ENCODE data around the gene FLT3.
A peak's percentile ranks its signal among the peaks of the same experiment; 100 is the strongest.

FLT3 gene

DNA sequence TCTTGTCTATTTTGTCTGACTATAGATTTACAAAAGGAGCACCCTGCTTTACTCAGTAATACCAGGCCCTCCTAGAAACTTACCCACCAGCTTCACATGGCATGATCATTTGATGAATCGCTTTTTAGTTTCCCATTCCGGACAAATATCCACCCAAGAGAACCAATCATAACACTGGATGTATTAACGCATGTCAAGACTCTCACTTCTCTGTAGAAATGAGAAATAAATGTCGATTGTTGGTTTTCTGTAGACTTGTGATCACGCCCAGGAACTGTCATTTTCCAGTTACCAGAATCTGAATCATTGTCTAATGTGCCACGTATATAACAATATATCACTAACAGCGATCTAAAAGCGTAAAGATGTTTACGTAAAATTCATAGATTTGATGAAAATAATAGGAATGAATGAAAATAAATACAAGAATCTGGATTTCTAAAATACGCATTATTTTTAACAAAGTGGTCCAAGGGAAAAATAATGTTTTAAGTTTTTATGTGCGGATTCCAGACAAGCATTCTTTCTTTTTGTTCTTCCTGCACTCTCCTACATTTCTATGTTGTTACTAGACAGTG is 145.3 kb downstream of the FLT3 start:
- TF ChIP-seq, protein P1, sequence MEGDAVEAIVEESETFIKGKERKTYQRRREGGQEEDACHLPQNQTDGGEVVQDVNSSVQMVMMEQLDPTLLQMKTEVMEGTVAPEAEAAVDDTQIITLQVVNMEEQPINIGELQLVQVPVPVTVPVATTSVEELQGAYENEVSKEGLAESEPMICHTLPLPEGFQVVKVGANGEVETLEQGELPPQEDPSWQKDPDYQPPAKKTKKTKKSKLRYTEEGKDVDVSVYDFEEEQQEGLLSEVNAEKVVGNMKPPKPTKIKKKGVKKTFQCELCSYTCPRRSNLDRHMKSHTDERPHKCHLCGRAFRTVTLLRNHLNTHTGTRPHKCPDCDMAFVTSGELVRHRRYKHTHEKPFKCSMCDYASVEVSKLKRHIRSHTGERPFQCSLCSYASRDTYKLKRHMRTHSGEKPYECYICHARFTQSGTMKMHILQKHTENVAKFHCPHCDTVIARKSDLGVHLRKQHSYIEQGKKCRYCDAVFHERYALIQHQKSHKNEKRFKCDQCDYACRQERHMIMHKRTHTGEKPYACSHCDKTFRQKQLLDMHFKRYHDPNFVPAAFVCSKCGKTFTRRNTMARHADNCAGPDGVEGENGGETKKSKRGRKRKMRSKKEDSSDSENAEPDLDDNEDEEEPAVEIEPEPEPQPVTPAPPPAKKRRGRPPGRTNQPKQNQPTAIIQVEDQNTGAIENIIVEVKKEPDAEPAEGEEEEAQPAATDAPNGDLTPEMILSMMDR (IDR thresholded peaks at IDR 0.05; ENCODE audit: low read depth, low read length) = no peak
- no peak for DNase-seq (ENCODE audit: extremely low read depth, low read depth)

DNA sequence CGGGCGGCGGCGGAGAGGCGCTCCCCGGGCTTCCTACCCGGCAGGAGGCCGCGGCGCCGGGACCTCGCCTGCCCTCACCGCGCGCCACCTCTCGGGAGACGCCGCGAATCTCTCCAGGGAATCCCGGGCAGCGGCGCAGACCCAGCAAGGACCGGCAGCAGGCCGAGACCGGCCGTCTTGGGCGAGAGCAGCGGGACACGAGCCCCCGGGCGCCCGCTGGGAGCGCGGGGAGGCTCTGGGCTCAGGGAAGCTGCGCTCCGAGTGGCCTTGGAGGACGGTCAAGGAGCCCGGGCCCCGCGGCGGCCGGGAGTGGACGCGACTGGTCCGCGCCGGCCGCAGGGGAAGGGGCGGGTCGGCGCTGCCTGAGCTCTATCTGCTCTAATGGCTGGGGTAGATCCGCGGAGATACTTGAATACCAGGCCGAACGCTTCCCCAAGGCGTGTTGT is 145.9 kb downstream of the FLT3 start:
- no peak for DNase-seq (ENCODE audit: extremely low read depth, low read depth)

DNA sequence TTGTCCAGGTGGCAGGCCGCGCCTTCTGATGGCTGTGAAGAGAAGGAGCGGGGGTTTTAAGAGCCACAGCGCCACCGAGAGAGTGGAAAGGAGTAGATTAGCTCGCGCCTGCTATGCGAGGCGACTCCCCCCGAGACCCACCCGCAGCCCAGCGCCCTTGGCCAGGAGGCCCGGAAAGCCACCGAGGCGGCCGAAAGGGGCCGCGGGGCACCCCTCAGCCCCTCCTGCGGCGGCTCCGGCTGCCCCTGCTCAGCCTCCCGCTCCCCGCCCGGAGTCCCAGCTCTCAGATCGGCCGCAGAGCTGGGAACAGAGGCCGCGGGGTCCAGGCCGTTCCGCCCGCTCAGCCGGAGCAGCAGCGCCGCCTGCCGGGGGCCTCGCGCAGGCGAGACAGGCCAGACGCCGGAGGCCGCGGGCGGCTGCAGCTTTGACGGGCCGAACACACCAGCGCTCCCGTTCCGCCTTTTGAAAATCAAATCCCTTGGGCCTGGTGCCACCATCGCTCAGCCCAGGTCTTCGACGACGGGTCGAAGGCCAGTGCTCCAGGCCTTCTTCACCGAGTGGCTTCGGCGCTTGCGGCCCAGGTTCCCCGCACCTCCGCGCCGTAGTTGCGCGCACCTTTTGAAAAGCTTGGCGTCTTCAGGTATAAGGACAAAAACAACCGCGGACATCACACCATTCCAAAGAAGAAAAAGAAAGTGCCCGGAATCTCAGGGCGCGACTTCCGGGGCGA is 146.5 kb downstream of the FLT3 start:
- TF ChIP-seq, protein P1 (IDR thresholded peaks at IDR 0.05; ENCODE audit: low read depth, low read length) = peak; percentile 52
- DNase-seq (ENCODE audit: extremely low read depth, low read depth) = peak; percentile 19

More for the DNA sequence above, 145.9 kb downstream of the FLT3 start:
- TF ChIP-seq, protein P1 (IDR thresholded peaks at IDR 0.05; ENCODE audit: low read depth, low read length) = no peak

Data from AG09319 (cell line).